ENCODE data around the gene RGS1. TPM values are rescaled to one million over a fixed set of nuclear protein-coding genes. Genes with fewer than 3 reads are reported as not detected.
"Not testable (repeated sequence)": the region's sequence is repeated elsewhere in the genome, so short reads cannot be mapped to it uniquely, and the experiment has no call there.

RGS1 gene
- total RNA-seq, 1 donor from 2014 or later = not detected

- Histone ChIP-seq H3K36me3 (ENCODE audit: control insufficient read depth, insufficient read depth, low read length) (no peaks in the 10 kb centered on the region), H3K27me3 (ENCODE audit: control insufficient read depth, insufficient read depth, low read length) (no peaks in the 10 kb centered on the region), H3K4me3 (ENCODE audit: low read depth, low read length) (no peak overlapping the region)
- TF ChIP-seq CTCF (IDR thresholded peaks at IDR 0.05; ENCODE audit: insufficient read depth, low read length, severe bottlenecking) = no peak
- no peak for FAIRE-seq
- no peak for DNase-seq (ENCODE audit: low read depth)
Observed at GRCh38 chr1:192530254-192530653, 45.3 kb upstream of the RGS1 start.

DNA sequence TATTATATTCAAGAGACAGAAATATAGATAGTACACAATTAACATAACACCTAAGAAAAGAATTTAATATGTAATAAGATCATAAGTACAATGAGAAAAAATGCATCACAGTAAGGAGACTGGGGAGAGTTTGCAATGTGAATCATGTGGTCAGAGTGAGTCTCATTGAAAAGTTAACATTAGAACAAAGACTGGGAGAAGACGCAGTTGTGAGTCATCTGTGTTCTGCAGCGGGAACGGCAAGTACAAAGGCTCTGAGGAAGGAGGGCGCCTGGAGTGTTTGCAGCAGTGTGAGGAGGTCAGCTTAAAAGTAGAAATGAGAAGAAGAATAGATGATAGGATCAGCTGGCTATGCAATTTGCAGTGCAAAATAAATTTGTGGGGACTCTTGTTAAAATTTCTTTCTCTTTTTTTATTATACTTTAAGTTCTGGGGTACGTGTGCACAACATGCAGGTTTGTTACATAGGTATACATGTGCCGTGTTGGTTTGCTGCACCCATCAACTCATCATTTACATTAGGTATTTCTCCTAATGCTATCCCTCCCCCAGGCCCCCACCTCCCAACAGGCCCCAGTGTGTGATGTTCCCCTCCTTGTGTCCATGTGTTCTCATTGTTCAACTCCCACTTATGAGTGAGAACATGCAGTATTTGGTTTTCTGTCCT lies 44.4 kb upstream of the RGS1 start:
- DNase-seq (ENCODE audit: low read depth) = peak; percentile 98
- H3K27me3 ChIP-seq (ENCODE audit: control insufficient read depth, insufficient read depth, low read length); FAIRE-seq; H3K4me3 ChIP-seq (ENCODE audit: low read depth, low read length); H3K36me3 ChIP-seq (ENCODE audit: control insufficient read depth, insufficient read depth, low read length): not testable (repeated sequence)

DNA sequence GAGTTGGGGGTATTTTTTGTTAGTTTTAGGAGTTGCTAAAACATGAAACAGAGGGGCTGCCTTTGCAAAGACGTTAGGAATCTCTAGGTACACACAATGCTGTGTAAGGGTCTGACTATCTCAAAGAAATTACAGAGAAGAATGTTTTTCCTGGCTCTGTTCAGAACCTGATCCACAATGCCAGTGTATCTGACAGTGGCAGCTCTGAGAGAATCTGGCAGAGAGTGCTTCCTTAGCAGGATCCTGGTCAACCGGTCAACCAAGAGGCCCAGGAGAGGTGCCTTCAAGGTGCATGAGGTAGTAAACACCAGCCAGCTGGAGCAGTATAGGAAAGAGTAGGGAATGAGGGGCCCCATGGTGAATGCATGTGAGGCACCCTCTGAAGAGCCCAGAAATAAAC lies 40.9 kb upstream of the RGS1 start:
- FAIRE-seq = no peak
- H3K36me3 ChIP-seq (ENCODE audit: control insufficient read depth, insufficient read depth, low read length) = no peaks in the 10 kb centered on the region

GRCh38 chr1:192535916-192536664 lies 39.5 kb upstream of the RGS1 start:
- no peaks in the 10 kb centered on the region for H3K27me3 ChIP-seq (ENCODE audit: control insufficient read depth, insufficient read depth, low read length)
- H3K36me3 ChIP-seq (ENCODE audit: control insufficient read depth, insufficient read depth, low read length) = no peaks in the 10 kb centered on the region
- no peak overlapping the region for H3K4me3 ChIP-seq (ENCODE audit: low read depth, low read length)
- FAIRE-seq = no peak
- DNase-seq (ENCODE audit: low read depth) = no peak
- no peak for TF ChIP-seq CTCF (IDR thresholded peaks at IDR 0.05; ENCODE audit: insufficient read depth, low read length, severe bottlenecking)

More for the DNA sequence above, 40.9 kb upstream of the RGS1 start:
- no peak overlapping the region for H3K4me3 ChIP-seq (ENCODE audit: low read depth, low read length)
- DNase-seq (ENCODE audit: low read depth) = no peak
- no peak for TF ChIP-seq CTCF (IDR thresholded peaks at IDR 0.05; ENCODE audit: insufficient read depth, low read length, severe bottlenecking)
- no peaks in the 10 kb centered on the region for H3K27me3 ChIP-seq (ENCODE audit: control insufficient read depth, insufficient read depth, low read length)

DNA sequence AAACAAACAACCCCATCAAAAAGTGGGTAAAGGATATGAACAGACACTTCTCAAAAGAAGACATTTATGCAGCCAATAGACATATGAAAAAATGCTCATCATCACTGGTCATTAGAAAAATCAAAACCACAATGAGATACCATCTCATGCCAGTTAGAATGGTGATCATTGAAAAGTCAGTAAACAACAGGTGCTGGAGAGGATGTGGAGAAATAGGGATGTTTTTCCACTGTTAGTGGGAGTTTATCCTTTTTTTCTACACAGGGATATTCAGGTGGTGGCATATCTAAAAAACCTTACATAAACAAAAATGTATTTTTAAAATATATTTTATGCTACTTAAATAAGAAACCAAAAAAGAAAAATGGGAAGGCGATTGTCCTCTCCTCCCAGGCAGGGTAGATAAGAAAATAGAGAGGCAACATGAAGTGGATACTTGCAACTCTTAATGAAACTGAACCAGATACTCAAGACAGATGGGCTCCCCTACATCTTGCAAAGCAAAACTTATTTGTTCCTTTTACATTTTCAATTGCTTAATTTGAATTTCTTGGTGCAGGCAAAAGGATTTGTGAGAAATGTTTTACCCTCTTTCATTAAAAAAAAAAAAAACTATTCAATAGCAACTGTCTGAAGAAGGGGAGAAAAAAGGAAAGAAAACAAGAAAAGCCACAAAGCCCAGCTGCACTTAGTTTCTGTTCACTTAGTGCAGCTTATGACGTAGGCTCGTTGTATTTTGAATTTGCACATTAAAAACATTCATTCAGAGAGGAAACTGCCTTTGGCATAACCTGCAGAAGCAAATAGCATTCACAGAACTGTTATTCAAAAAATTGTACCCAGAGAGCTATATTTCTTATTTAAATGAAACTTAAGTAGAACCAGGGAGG lies 36.9 kb upstream of the RGS1 start:
- no peaks in the 10 kb centered on the region for H3K27me3 ChIP-seq (ENCODE audit: control insufficient read depth, insufficient read depth, low read length)
- H3K36me3 ChIP-seq (ENCODE audit: control insufficient read depth, insufficient read depth, low read length) = no peaks in the 10 kb centered on the region
- DNase-seq (ENCODE audit: low read depth) (no peak), FAIRE-seq (no peak)
- TF ChIP-seq CTCF (IDR thresholded peaks at IDR 0.05; ENCODE audit: insufficient read depth, low read length, severe bottlenecking) = no peak
- no peak overlapping the region for H3K4me3 ChIP-seq (ENCODE audit: low read depth, low read length)

Data from bronchial epithelial cell (primary cell).